IPS-20b (cell line): ENCODE measurements around the gene ATP8A2.
"Not testable (repeated sequence)": the region's sequence is repeated elsewhere in the genome, so short reads cannot be mapped to it uniquely, and the experiment has no call there.

ENCODE experiments used
- H3K27ac ChIP-seq: one replicate; pipeline ENCODE4 v1.5.1; 2013; ENCODE audit warnings: low read length
- H3K27me3 ChIP-seq: 2 replicates; pipeline ENCODE4 v1.6.1; 2013; ENCODE audit warnings: mild to moderate bottlenecking, low read length, inconsistent platforms; ENCODE audit not compliant: insufficient read depth
- H3K36me3 ChIP-seq: 2 replicates; pipeline ENCODE4 v1.6.1; 2013; ENCODE audit warnings: low read depth, mild to moderate bottlenecking, inconsistent platforms, low read length, moderate library complexity; ENCODE audit not compliant: insufficient read depth
- H3K4me1 ChIP-seq: 2 replicates; pipeline ENCODE4 v1.6.1; 2013; ENCODE audit warnings: mild to moderate bottlenecking, control low read depth, inconsistent platforms, low read length, moderate library complexity; ENCODE audit not compliant: insufficient read depth
- H3K4me3 ChIP-seq: 2 replicates; pipeline ENCODE4 v1.5.1; 2013; ENCODE audit warnings: mild to moderate bottlenecking, low read length, inconsistent platforms
- H3K9ac ChIP-seq: 2 replicates; pipeline ENCODE4 v1.6.1; 2013; ENCODE audit warnings: low read depth, mild to moderate bottlenecking, inconsistent platforms, low read length, moderate library complexity
- H3K9me3 ChIP-seq: 2 replicates; pipeline ENCODE4 v1.6.1; 2013; ENCODE audit warnings: mild to moderate bottlenecking, low read depth, low read length, inconsistent platforms; ENCODE audit not compliant: insufficient read depth

The ATP8A2 gene

GRCh38 chr13:26061947-26062346 is 690.2 kb downstream of the ATP8A2 start:
- Histone ChIP-seq H3K4me1 (no peaks in the 10 kb centered on the region), H3K27me3 (no peaks in the 10 kb centered on the region), H3K4me3 (no peak overlapping the region), H3K27ac (no peak overlapping the region), H3K36me3 (no peaks in the 10 kb centered on the region), H3K9me3 (no peaks in the 10 kb centered on the region), H3K9ac (no peak overlapping the region)

- H3K9ac ChIP-seq: no peak overlapping the region
- no peak overlapping the region for H3K27ac ChIP-seq
- no peaks in the 10 kb centered on the region for H3K36me3 ChIP-seq
- H3K4me3 ChIP-seq: no peak overlapping the region
- H3K27me3 ChIP-seq: no peaks in the 10 kb centered on the region
- H3K4me1 ChIP-seq: no peaks in the 10 kb centered on the region
- H3K9me3 ChIP-seq: no peaks in the 10 kb centered on the region
These were observed 691.2 kb downstream of the ATP8A2 start for GRCh38 chr13:26062853-26063444.

- H3K4me1 ChIP-seq, H3K27ac ChIP-seq, H3K9ac ChIP-seq, H3K9me3 ChIP-seq, H3K36me3 ChIP-seq, H3K27me3 ChIP-seq, H3K4me3 ChIP-seq: not testable (repeated sequence)
These were observed 694.7 kb downstream of the ATP8A2 start for GRCh38 chr13:26066492-26066891.

- H3K4me1 ChIP-seq: no peaks in the 10 kb centered on the region
- H3K27me3 ChIP-seq: no peaks in the 10 kb centered on the region
- no peak overlapping the region for H3K4me3 ChIP-seq
- H3K27ac ChIP-seq: no peak overlapping the region
- H3K36me3 ChIP-seq: no peaks in the 10 kb centered on the region
- H3K9ac ChIP-seq: no peak overlapping the region
- no peaks in the 10 kb centered on the region for H3K9me3 ChIP-seq
These were observed 695.8 kb downstream of the ATP8A2 start for GRCh38 chr13:26067601-26068000.

- H3K27me3 ChIP-seq, H3K4me3 ChIP-seq, H3K4me1 ChIP-seq, H3K9ac ChIP-seq, H3K36me3 ChIP-seq, H3K27ac ChIP-seq, H3K9me3 ChIP-seq: not testable (repeated sequence)
These were observed 696.6 kb downstream of the ATP8A2 start for GRCh38 chr13:26068372-26068771.

- not testable (repeated sequence) for H3K4me1 ChIP-seq, H3K4me3 ChIP-seq, H3K9ac ChIP-seq, H3K27me3 ChIP-seq, H3K27ac ChIP-seq, H3K36me3 ChIP-seq, H3K9me3 ChIP-seq
These were observed 697.9 kb downstream of the ATP8A2 start for GRCh38 chr13:26069642-26070041.

- no peaks in the 10 kb centered on the region for H3K9me3 ChIP-seq
- no peaks in the 10 kb centered on the region for H3K4me1 ChIP-seq
- no peaks in the 10 kb centered on the region for H3K27me3 ChIP-seq
- no peak overlapping the region for H3K27ac ChIP-seq
- no peak overlapping the region for H3K4me3 ChIP-seq
- H3K36me3 ChIP-seq: no peaks in the 10 kb centered on the region
- no peak overlapping the region for H3K9ac ChIP-seq
These were observed 699.9 kb downstream of the ATP8A2 start for GRCh38 chr13:26071691-26072090.

GRCh38 chr13:26072335-26072734 is 700.6 kb downstream of the ATP8A2 start:
- H3K4me1 ChIP-seq, H3K36me3 ChIP-seq, H3K9me3 ChIP-seq: not testable (repeated sequence)

GRCh38 chr13:26074706-26075105 is 702.9 kb downstream of the ATP8A2 start:
- no peaks in the 10 kb centered on the region for H3K27me3 ChIP-seq
- H3K9ac ChIP-seq: no peak overlapping the region
- no peak overlapping the region for H3K27ac ChIP-seq
- H3K9me3 ChIP-seq: no peaks in the 10 kb centered on the region
- no peaks in the 10 kb centered on the region for H3K4me1 ChIP-seq
- no peak overlapping the region for H3K4me3 ChIP-seq
- no peaks in the 10 kb centered on the region for H3K36me3 ChIP-seq

More at GRCh38 chr13:26072335-26072734, 700.6 kb downstream of the ATP8A2 start:
- H3K4me3 ChIP-seq, H3K9ac ChIP-seq, H3K27me3 ChIP-seq, H3K27ac ChIP-seq: not testable (repeated sequence)
